HG02970 (cell line): ENCODE data around the gene PARN.
"Not testable (repeated sequence)": the region's sequence is repeated elsewhere in the genome, so short reads cannot be mapped to it uniquely, and the experiment has no call there.

Experiments
- ATAC-seq: cut with Tn5 transposase; IDR thresholded peaks from one replicate; pipeline ENCODE4 v1.9.1; 2021; ENCODE audit warnings: mild to moderate bottlenecking, moderate library complexity, moderate number of reproducible peaks; ENCODE audit not compliant: unreplicated experiment, low FRiP score

Gene PARN

DNA sequence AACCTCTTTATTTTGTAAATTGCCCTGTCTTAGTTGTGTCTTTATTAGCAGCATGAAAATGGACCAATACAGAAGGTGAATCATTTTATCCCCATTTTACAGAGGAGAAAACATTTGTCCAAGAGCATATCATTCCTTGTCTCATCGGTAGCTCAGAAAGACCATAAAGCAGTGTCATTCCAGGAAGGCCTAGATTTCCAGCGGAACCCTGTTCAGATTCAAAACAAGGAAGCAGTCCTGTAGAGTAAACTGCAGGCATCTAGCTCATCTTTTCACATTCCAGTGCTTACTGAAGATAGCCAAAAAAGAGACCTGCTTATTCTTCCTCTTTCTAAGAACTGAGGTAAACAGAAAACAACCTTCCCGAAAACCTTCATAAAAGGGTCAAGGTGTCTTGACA lies 54.0 kb downstream of the PARN start:
- ATAC-seq = no peak

- ATAC-seq = not testable (repeated sequence)
Observed at GRCh38 chr16:14574698-14575415, 55.2 kb downstream of the PARN start.

DNA sequence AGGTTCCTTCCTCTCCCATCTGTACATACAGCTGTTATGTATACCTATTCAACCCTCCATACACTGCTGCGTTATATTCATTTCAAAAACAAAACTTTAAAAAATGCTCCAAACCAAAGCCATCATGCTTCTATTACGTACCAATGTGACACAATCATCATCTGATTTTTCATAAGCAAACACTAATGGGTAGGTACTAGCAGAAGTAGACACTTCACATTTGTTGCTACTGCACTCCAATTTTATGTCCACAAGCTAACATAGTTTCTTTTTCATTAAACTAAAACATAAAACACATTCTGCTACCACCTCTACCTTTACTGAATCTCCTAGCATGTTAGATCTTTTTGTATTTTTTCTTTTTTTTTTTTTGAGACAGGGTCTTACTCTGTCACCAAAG lies 57.5 kb downstream of the PARN start:
- ATAC-seq = no peak

- no peak for ATAC-seq
Observed at GRCh38 chr16:14569213-14569612, 60.8 kb downstream of the PARN start.

DNA sequence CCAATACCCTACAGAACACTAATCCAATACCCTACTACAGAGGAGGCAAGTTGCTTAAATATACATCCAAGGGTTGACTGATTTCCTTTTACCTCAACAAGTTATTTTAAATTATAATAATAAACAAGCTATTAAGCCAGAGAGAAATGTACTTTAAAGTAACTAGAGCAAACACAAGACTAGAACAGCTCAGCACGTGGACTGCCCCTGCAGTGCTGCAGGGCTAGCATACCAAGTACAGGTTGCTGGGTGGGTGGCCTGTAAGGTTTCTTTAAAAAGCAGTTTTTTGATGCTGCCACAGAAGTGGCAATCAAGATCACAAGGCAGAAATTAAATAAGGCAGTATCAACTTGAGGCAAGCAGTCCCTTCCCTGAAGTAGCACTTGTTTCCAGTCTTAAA lies 63.5 kb downstream of the PARN start:
- no peak for ATAC-seq

- ATAC-seq = no peak
Observed at GRCh38 chr16:14565688-14566025, 64.4 kb downstream of the PARN start.

DNA sequence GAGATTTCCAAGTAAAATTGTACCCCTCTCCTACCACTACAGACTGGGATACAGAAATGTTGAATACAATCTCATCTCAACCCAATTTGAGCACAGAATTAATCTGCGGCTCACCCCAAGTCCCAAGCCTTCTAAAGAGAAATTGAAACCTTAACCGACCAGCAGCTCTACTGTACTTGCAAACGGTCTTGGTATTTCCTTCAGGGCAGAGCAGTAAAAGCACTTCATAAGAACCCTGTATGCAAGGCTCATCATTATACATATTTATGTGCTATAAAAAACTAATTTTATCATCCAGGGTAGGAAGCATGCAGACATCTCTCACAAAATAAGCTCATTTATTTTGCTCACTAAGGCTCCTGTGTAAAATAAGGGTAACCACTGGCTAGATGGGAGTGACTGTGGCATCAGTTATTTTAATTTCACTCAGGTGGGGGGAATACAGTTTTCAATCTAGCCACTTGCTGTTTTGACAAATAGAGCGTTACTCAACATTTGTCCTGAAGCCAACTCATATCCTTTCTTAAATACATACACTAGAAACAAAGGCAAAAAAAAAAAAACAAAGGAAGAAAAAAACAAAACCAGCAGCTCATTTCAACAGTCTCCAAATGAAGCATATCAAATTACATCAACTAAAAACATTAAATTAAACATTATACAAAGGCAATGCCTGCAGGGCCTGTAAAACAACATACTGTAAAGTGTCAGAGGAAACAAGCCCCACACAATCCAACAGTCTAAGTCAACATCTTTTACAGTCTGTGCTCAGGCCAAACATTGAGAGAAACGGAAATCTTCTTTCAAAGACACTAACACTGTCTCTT lies 65.0 kb downstream of the PARN start:
- ATAC-seq = no peak

DNA sequence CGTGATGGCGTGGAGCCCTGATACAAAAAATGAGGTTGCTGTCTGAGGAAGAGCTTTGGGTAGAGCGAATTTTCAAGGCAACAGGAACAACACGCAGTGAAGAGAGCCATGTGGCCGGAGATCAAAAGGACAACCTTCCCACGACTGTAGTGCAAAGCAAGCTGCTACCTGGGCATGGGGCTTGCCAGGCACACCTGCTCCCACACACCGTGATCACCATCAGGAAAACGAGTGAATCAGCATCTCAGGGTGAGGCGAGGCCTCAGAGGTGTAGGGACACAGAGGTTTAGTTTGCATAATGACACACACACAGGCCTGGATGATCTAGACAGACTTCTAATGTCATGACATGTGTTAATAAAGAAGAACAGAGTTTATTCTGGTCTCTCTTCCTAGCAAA lies 65.7 kb downstream of the PARN start:
- no peak for ATAC-seq

- no peak for ATAC-seq
Observed at GRCh38 chr16:14562691-14563491, 67.2 kb downstream of the PARN start.

- ATAC-seq = no peak
Observed at GRCh38 chr16:14560523-14560922, 69.5 kb downstream of the PARN start.

- no peak for ATAC-seq
Observed at GRCh38 chr16:14559809-14560241, 70.2 kb downstream of the PARN start.

- no peak for ATAC-seq
Observed at GRCh38 chr16:14553447-14553846, 76.6 kb downstream of the PARN start.

DNA sequence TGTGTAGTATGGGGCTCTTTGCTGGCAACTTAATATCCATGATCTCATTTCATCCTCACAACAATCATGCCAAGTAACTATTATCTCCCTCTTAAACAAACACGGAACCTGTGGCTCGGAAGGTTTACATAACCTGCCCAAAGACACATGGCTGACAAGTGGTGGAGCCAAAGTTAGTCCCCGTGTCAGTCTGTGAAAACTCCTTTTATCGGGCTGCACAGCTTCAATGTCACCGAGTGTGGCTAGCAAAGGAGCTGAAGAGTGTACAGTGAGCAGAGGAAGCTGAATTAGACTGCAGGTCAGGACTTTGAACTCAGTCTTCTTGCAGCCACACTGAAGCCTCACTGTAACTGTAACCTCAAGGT lies 80.3 kb downstream of the PARN start:
- ATAC-seq = no peak

GRCh38 chr16:14548933-14549788 lies 80.9 kb downstream of the PARN start:
- ATAC-seq = no peak

GRCh38 chr16:14545346-14545884 lies 84.6 kb downstream of the PARN start:
- no peak for ATAC-seq

GRCh38 chr16:14544846-14545245 lies 85.2 kb downstream of the PARN start:
- ATAC-seq = not testable (repeated sequence)

- ATAC-seq = no peak
Observed at GRCh38 chr16:14539631-14540030, 90.4 kb downstream of the PARN start.

DNA sequence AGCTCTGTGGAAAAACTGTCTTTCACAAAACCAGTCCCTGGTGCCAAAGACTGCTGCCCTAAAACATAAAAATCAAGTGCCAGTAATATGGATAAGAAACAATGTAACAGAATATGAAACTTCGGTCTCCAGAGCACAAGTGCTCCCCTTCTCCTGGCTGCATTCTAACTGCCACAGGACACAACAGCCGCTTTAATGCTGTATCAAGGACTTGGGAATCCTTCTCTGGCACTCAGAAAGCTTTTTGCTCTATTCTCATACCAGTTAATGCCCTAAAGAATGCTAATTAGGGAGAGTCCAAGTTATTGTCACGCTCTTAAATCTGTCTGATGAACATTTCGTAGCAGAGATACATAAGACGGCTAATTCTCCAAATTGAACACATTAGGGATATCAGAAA lies 90.9 kb downstream of the PARN start:
- no peak for ATAC-seq

DNA sequence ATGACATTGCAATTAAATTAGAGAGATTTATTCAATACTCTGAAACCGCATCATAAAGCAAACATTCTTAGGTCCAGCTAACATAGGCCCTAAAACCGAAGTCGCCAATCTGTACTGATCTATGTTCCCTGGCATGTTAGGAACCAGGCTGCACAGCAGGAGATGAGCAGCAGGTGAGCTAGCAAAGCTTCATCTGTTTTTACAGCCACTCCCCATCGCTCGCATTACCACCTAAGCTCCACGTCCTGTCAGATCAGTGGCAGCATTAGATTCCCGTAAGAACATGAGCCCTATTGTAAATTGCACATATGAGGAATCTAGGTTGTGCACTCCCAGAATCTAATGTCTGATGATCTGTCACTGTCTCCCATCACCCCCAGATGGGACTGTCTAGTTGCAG lies 91.5 kb downstream of the PARN start:
- no peak for ATAC-seq

DNA sequence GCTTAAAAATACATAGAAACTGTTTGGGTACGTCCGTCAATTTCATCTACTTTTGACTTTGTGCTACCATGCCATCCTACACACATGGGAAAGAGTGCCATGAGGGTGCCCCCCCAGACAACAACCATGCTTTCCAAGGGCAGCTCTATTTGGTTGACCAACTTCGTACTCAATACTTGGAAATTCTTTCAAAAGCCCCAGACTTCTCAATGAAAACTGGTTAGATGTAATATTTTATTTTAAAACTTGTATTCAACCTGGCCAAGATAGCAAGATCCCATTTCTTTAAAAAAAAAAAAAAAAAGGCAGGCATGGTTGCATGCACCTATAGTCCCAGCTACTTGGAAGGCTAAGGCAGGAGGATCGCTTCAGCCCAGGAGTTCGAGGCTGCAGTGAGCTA lies 98.4 kb downstream of the PARN start:
- no peak for ATAC-seq
